Activated T-cell treated with anti-CD3 and anti-CD28 coated beads for 24 hours (primary cell): ENCODE measurements around the gene RBMS2.
"Not testable (repeated sequence)": the region's sequence is repeated elsewhere in the genome, so short reads cannot be mapped to it uniquely, and the experiment has no call there.

Experiments
- DNase-seq: peaks from one replicate; pipeline ENCODE4 v3.0.0-alpha.2; 2020; ENCODE audit warnings: low read depth

Gene RBMS2

GRCh38 chr12:56518570-56518969, 3.0 kb upstream of the RBMS2 start:
- no peak for DNase-seq

- DNase-seq, result no peak
Observed at GRCh38 chr12:56520048-56520447, 1.6 kb upstream of the RBMS2 start.

DNA sequence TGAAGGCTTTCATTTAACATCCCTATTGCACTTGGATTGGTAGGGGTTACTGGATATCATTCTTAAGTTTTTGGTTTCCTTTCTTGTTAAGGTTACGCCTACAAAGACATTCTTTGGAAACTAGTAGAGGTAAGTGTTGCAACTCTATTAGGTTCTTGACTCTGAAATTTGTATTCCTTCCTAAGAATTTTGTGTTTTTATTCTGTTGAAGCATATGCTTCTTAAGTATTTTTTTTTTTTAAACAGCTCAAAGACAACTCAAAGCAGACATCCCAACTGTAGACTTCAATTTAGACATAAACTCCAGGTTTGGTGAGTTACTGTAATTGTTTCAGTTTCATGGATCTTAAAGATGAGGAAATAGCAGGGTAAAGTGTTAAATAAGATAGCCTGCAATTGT, 1.1 kb upstream of the RBMS2 start:
- no peak for DNase-seq

DNA sequence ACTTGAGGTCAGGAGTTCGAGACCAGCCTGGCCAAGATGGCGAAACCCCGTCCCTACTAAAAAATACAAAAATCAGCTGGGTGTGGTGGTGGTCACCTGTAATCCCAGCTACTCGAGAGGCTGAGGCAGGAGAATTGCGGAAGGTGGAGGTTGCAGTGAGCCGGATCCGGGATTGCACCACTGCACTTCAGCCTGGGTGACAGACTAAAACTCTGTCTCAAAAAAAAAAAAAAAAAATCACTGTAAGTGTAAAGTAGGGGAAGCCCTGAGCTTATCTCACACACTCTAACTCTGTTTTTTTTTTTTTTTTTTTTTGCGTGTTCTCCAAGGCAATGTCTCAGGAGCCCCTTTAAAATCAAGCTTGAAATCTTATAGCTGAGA, 421 bp upstream of the RBMS2 start:
- DNase-seq, result no peak

DNA sequence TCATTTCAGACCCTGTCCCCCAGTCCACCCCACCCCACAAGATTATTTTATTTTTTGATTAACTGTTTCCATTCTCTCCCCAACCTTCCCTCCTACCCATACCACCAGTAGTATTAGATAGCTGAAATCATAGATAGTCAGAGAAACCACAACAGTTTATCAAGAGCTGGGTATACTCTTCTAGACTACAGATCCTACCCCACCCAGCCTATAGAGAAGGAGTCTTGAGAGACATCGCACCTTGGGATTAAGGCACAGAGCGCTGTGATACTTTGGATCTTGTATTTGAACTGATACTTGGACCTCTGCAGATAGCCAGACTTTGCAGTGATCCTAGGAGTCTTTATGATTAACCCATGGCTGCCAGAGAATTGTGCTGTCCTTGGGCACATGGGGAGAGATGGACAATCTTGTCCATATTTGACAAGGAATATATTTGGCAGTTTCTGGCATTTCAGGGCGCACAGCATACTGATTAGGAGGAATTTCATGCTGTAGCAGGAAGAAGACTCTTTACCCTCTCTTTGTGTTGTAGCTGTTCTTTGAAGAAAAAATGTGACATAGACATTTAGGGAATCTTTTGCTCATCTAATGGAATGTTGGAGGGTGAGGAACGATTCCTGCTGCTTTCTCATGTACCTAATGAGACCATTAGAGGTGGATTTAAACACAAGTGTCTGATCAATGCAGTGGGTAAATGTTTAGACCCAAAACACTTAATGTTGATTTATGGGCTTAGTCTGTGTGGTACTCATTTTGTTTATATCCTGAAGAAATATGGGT, 982 bp downstream of the RBMS2 start:
- no peak for DNase-seq

- DNase-seq, result no peak
Observed at GRCh38 chr12:56528846-56529245, 7.2 kb downstream of the RBMS2 start.

DNA sequence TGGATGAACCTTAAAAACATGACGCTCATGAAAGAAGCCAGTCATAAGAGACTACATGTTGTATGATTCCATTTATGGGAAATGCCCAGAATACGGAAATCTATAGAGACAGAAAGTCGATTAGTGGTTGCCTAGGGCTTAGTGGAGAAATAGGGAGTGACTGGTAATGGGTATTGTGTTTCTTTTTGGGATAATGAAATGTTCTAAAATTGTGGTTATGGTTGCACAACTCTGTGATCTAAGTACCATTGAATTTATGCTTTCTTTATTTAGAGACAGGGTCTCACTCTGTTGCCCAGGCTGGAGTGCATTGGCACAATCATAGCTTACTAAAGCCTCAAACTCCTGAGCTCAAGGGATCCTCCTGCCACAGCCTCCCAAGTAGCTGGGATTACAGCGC, 8.0 kb downstream of the RBMS2 start:
- no peak for DNase-seq

DNA sequence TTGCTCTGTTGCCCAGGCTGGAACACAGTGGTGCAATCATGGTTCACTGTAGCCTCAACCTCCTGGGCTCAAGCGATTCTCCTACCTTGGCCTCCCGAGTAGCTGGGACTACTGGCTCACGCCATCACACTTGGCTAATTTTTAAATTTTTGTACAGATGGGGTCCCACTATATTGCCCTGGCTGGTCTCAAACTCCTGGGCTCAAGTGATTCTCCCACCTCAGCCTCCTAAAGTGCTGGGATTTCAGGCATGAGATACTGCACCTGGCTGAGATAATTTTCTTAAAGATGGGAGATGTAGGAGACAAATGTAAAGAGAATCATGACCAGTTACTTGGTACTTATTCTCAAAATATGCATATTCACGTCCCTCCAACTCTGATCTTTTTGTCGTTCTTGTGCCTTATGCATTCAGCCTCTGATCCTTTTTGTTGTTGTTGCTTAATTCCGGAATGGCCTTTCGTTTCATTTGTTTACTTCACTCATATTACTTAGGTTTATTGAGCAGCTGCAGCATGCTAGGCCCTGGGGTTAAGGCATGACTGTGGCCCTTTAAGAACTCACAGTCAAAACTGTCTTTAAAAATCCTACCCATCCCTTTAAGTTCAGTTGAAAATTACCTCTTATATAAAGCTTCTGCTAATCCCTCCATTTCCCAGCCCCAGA, 8.9 kb downstream of the RBMS2 start:
- DNase-seq, result no peak

DNA sequence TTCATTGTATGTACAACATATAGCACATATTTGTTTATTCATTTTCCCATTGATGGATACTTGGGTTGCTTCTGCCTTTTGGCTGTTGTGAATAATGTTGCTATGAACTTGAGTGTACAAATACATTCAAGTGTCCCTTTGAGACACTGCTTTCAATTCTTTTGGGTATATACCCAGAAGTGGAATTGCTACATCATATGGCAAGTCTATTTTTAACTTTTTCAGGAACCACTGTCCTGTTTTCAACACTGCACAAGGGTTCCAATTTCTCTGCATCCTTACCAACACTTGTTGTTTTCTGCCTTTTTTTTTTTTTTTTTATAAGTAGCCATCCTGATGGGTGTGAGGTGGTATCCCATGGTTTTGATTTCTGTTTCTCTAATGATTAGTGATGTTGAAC, 15.9 kb downstream of the RBMS2 start:
- DNase-seq, result no peak

DNA sequence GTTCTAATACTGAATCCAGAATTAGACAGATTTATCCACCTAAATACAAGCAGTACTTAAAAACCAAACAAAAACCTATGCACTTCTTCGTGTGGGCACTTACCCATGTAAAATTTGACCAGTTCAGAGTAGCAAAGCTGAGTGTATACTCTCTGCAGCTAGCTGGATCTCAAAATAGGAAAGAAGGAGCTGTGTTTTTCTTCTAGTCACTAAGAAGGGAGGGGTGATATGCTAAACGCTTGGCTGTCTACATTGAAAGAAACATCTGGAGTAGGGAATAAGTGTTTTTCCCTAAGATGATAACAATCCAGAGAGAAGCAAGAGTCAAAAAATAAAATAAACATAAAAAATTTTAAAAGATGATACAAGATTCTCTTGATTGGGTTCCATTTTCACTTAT, 20.0 kb downstream of the RBMS2 start:
- no peak for DNase-seq

- DNase-seq, result no peak
Observed at GRCh38 chr12:56542164-56542563, 20.5 kb downstream of the RBMS2 start.

- no peak for DNase-seq
Observed at GRCh38 chr12:56545023-56545604, 23.5 kb downstream of the RBMS2 start.

DNA sequence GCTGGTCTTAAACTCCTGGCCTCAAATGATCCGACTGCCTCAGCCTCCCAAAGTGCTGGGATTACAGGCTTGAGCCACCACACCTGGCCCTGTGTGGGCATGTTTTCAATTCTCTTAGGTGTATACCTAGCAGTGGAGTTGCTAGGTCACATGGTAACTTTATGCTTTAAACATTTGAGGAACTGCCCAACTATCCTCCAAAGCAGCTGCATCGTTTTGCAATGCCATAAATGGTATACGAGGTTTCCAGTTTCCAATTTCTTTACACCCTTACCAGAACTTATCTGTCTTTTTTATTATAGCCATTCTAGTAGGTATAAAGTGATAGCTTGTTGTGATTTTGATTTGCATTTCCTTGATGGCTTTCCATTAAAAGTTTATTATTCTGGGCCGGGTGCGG, 25.1 kb downstream of the RBMS2 start:
- no peak for DNase-seq

DNA sequence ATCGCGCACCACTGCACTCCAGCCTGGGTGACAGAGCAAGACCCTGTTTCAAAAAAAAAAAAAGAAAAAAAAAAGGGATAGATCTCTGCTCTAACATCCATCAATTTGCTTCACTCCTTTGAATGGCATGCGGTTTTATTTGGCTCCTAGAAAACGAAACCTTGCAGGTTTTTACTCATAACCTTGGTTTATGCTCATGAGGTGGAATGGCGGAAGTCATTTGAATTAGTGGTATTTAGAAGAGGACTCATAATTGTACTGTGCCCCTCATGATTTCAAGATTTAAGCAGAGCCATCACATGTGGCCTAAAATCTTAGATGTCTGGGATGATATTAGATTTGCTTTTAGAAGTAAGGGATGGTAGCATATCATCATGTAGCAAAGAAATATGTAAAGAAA, 29.4 kb downstream of the RBMS2 start:
- DNase-seq, result no peak

DNA sequence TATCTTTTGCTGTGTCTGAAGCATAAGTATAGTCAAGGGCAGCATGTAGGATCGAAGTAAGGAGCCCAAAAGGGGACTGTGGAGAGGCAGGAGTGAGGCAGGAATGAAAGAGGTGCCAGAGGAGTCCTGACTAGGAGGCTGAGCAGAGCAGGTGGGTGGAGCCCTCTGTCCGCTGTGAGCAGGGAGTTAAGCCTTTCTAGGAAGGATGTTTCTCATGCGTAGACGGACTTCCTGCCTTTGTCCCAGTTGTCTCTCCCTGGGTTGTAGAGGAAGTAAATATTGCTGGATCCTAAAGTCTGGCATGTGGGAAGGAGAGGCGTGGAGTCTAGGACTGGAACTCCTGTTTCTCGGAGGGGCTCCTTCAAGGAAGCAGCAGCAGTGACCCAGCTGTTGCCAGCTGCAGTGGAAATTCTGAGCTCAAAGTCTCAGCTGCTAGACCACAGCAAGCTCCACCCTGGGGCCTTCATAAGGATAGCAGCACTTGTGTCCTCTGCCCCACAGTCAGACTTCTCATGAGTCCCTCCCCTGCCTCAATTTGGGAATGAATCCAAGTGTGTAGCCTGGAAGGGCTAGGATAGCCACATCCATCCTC, 44.0 kb downstream of the RBMS2 start:
- peak; percentile 13 for DNase-seq

- no peak for DNase-seq
Observed at GRCh38 chr12:56568146-56568545, 46.5 kb downstream of the RBMS2 start.

DNA sequence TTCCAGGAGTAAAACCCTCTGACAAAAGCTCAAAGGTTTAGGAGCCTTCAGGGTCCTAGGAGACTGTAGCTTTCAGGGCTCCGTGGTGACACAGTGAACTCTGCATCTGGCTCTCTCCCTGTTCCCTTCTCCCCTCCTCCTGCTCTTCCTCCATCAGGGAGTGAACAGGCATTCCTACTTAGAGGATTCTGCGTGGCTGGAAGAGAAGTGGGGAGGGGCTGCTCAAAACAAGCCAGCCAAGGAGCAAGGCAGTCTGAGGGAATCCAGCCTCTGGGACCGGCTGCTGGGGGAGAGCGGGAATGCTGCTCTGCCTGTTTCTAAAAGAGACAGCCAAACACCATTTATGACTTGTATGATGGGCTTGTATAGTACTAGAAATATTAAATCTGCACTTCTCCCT, 49.5 kb downstream of the RBMS2 start:
- DNase-seq, result no peak

DNA sequence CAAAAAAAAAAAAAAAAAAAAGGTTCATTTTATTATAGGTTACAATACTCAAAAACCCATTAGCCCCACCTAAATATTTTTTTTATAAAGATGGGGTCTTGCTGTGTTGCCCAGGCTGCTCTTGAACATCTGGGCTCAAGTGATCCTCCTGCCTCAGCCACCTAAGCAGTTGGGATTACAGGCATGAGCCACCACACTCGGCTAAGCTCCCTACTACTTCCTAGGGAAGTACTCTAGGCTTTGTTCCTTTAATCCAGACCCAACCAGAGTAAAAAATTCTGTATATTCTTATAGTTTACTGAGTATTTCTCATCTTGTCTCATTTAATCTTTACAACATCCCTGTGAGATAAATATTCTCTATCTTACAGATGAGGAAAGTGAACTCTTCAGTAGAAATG, 50.7 kb downstream of the RBMS2 start:
- no peak for DNase-seq

GRCh38 chr12:56574210-56574609, 52.6 kb downstream of the RBMS2 start:
- no peak for DNase-seq

DNA sequence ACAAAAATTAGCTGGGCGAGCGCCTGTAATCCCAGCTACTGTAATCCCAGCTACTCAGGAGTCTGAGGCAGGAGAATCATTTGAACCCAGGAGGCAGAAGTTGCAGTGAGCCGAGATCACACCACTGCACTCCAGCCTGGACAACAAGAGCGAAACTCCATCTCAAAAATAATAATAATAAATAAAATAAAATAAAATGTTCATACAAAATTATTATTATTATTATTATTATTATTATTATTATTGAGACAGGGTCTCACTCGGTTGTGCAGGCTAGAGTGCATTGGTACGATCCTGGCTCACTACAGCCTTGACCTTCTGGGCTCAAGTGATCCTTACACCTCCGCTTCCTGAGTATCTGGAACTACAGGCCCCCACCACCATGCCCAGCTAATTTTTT, 55.6 kb downstream of the RBMS2 start:
- DNase-seq, result not testable (repeated sequence)

GRCh38 chr12:56578983-56579546, 57.4 kb downstream of the RBMS2 start:
- DNase-seq, result no peak

- peak; percentile 20 for DNase-seq
Observed at GRCh38 chr12:56581418-56582145, 60.0 kb downstream of the RBMS2 start.
